HG02938 (cell line): ENCODE measurements around the gene SLC24A2.

Experiments
- ATAC-seq: cut with Tn5 transposase; IDR thresholded peaks from one replicate; pipeline ENCODE4 v1.9.1; 2021; ENCODE audit warnings: mild to moderate bottlenecking, moderate library complexity; ENCODE audit not compliant: unreplicated experiment

The SLC24A2 gene

GRCh38 chr9:19759066-19759465 is 29.8 kb downstream of the SLC24A2 start:
- no peak for ATAC-seq

GRCh38 chr9:19757745-19758144 is 31.1 kb downstream of the SLC24A2 start:
- no peak for ATAC-seq

GRCh38 chr9:19754921-19755320 is 33.9 kb downstream of the SLC24A2 start:
- no peak for ATAC-seq

GRCh38 chr9:19748278-19749126 is 40.3 kb downstream of the SLC24A2 start:
- ATAC-seq = no peak

GRCh38 chr9:19746223-19746622 is 42.6 kb downstream of the SLC24A2 start:
- no peak for ATAC-seq

GRCh38 chr9:19741178-19741577 is 47.7 kb downstream of the SLC24A2 start:
- no peak for ATAC-seq
